HCT116 (cell line): Measurements from ENCODE around the gene LYPD8. TPM values are rescaled to one million over a fixed set of nuclear protein-coding genes. Genes with fewer than 3 reads are reported as not detected.

ENCODE experiments used
- ATAC-seq: fragments of 200-7000 bp; cut with Tn5 transposase; 2 replicates; pipeline ENCODE4 v1.9.1; 2020; ENCODE audit warnings: mild to moderate bottlenecking, moderate library complexity
- BruUV-seq: library from RNA; stranded (reverse); fragments of 400-500 nt; replicated peaks from 2 replicates; lab custom pipeline; 2021; lab: Mats Ljungman, UMichigan
- CTCF ChIA-PET: fragments of 300-600 bp; sonication (Branson Sonifier 250); formaldehyde crosslinking; loops from one replicate; lab custom pipeline; 2021; ENCODE audit warnings: antibody characterized with exemption; lab: Charles Lee
- POLR2A ChIA-PET: fragments of 300-600, 350-600 bp; sonication (Branson Sonifier 250); formaldehyde crosslinking; loops from one replicate; lab custom pipeline; 2021; ENCODE audit warnings: antibody characterized with exemption; lab: Charles Lee
- RAD21 ChIA-PET, 2 experiments: fragments of 300-600 bp; sonication (Branson Sonifier 250); formaldehyde crosslinking; loops; one replicate each; lab custom pipeline; 2023; ENCODE audit warnings: low total read pairs in 2 of 2; ENCODE audit not compliant: uncharacterized antibody in 2 of 2, unreplicated experiment in 2 of 2, low non-redundant PET in 1 of 2; lab: Charles Lee
- DNase-seq: peaks from one replicate; pipeline ENCODE4 v3.0.0-alpha.2; 2010; ENCODE audit warnings: low read depth, low spot score
- H2AFZ ChIP-seq: fragments of 200-600 bp; shearing (Covaris generic), sonication (generic); 2 replicates; pipeline ENCODE4 v1.6.1; 2017; ENCODE audit warnings: low read depth, mixed run types, mixed read lengths, antibody characterized with exemption, low read length; ENCODE audit not compliant: poor library complexity, severe bottlenecking
- H3K27ac ChIP-seq: 2 replicates; pipeline ENCODE4 v1.5.1; 2012; ENCODE audit warnings: low read depth, low read length
- H3K27me3 ChIP-seq: fragments of 200-600 bp; sonication (generic); 2 replicates; pipeline ENCODE4 v1.6.1; 2016; ENCODE audit warnings: mixed run types, low read length, mixed read lengths; ENCODE audit not compliant: insufficient read depth
- H3K36me3 ChIP-seq, 2 experiments: fragments of 200-500 bp in 1 of 2; fragments of 200-600 bp in 1 of 2; sonication (Bioruptor generic) in 1 of 2; sonication (generic) in 1 of 2; 2 replicates each; pipeline versions ENCODE4 v1.5.1 to v1.6.1; 2014 to 2016; ENCODE audit warnings: low read length in 2 of 2, inconsistent platforms in 1 of 2, mixed read lengths in 1 of 2, mixed run types in 1 of 2; ENCODE audit not compliant: insufficient read depth in 2 of 2, control insufficient read depth in 1 of 2
- H3K4me1 ChIP-seq, 2 experiments: fragments of 200-600 bp in 1 of 2; sonication (generic) in 1 of 2; 2 replicates each; pipeline versions ENCODE4 v1.5.1 to v1.6.1; 2012 to 2017; ENCODE audit warnings: low read length in 2 of 2, inconsistent platforms in 1 of 2, mild to moderate bottlenecking in 1 of 2, mixed read lengths in 1 of 2, mixed run types in 1 of 2, moderate library complexity in 1 of 2; ENCODE audit not compliant: insufficient read depth in 2 of 2, control insufficient read depth in 1 of 2
- H3K4me2 ChIP-seq: fragments of 200-600 bp; sonication (generic); 2 replicates; pipeline ENCODE4 v1.6.1; 2017; ENCODE audit warnings: mixed run types, low read length, mixed read lengths
- H3K4me3 ChIP-seq, 2 experiments: fragments of 200-600 bp in 1 of 2; sonication (generic) in 1 of 2; replicated peaks in 1 of 2; 2 replicates each; pipeline ENCODE4 v1.5.1; 2011 to 2016; ENCODE audit warnings: low read length in 2 of 2, control low read depth in 1 of 2, low read depth in 1 of 2, mild to moderate bottlenecking in 1 of 2, mixed read lengths in 1 of 2, mixed run types in 1 of 2
- H3K79me2 ChIP-seq: fragments of 200-600 bp; sonication (generic); 2 replicates; pipeline ENCODE4 v1.6.1; 2017; ENCODE audit warnings: mild to moderate bottlenecking, mixed run types, low read length, moderate library complexity, mixed read lengths; ENCODE audit not compliant: insufficient read depth
- H3K9ac ChIP-seq: fragments of 200-600 bp; sonication (generic); 2 replicates; pipeline ENCODE4 v1.6.1; 2016; ENCODE audit warnings: low read length, mixed read lengths
- H3K9me2 ChIP-seq: fragments of 200-600 bp; sonication (generic), shearing (Covaris generic); 2 replicates; pipeline ENCODE4 v1.6.1; 2017; ENCODE audit warnings: mixed run types, mild to moderate bottlenecking, moderate library complexity; ENCODE audit not compliant: insufficient read depth
- H3K9me3 ChIP-seq, 2 experiments: fragments of 200-500 bp in 1 of 2; fragments of 200-600 bp in 1 of 2; sonication (Bioruptor generic) in 1 of 2; sonication (generic) in 1 of 2; 2 replicates each; pipeline ENCODE4 v1.6.1; 2014 to 2017; ENCODE audit warnings: low read length in 2 of 2, mixed read lengths in 2 of 2, inconsistent platforms in 1 of 2, low read depth in 1 of 2, mild to moderate bottlenecking in 1 of 2, mixed run types in 1 of 2, moderate library complexity in 1 of 2; ENCODE audit not compliant: control insufficient read depth in 1 of 2, insufficient read depth in 1 of 2
- H4K20me1 ChIP-seq: fragments of 200-600 bp; sonication (generic), shearing (Covaris generic); 2 replicates; pipeline ENCODE4 v1.6.1; 2017; ENCODE audit warnings: mixed run types, mild to moderate bottlenecking, moderate library complexity; ENCODE audit not compliant: insufficient read depth
- ATF3 ChIP-seq: IDR thresholded peaks from 2 replicates; pipeline ENCODE4 v1.6.1; 2012
- CBX3 ChIP-seq: IDR thresholded peaks from 2 replicates; pipeline ENCODE4 v1.6.1; 2012; ENCODE audit warnings: low read depth
- EGR1 ChIP-seq: IDR thresholded peaks from 2 replicates; pipeline ENCODE4 v1.6.1; 2012; ENCODE audit warnings: low read depth
- ELF1 ChIP-seq: IDR thresholded peaks from 2 replicates; pipeline ENCODE4 v1.6.1; 2012; ENCODE audit warnings: low read depth, borderline replicate concordance
- EZH2 ChIP-seq: fragments of 200-600 bp; sonication (generic); IDR thresholded peaks from 2 replicates; pipeline ENCODE4 v1.6.1; 2017; ENCODE audit warnings: antibody characterized with exemption, mixed run types
- EZH2phosphoT487 ChIP-seq: fragments of 200-600 bp; IDR thresholded peaks from 2 replicates; pipeline ENCODE4 v1.6.1; 2018; ENCODE audit warnings: antibody characterized with exemption, borderline replicate concordance
- FOSL1 ChIP-seq: IDR thresholded peaks from 2 replicates; pipeline ENCODE4 v1.6.1; 2012; ENCODE audit warnings: low read depth
- POLR2A ChIP-seq: IDR thresholded peaks from 2 replicates; pipeline ENCODE4 v1.7.0; 2011; ENCODE audit warnings: borderline replicate concordance; ENCODE audit not compliant: insufficient read depth, insufficient read length; ENCODE audit errors: extremely low read depth
- RAD21 ChIP-seq: IDR thresholded peaks from 2 replicates; pipeline ENCODE4 v1.6.1; 2012; ENCODE audit warnings: low read depth, mild to moderate bottlenecking
- SIN3A ChIP-seq: IDR thresholded peaks from 2 replicates; pipeline ENCODE4 v1.6.1; 2012; ENCODE audit warnings: low read depth
- SP1 ChIP-seq: IDR thresholded peaks from 2 replicates; pipeline ENCODE4 v1.6.1; 2012; ENCODE audit warnings: low read depth
- SRF ChIP-seq: IDR thresholded peaks from 2 replicates; pipeline ENCODE4 v1.6.1; 2012; ENCODE audit warnings: low read depth
- TCF7L2 ChIP-seq: IDR thresholded peaks from 2 replicates; pipeline ENCODE4 v1.7.0; 2011; ENCODE audit warnings: borderline replicate concordance, inconsistent platforms; ENCODE audit not compliant: insufficient read depth, insufficient read length; ENCODE audit errors: extremely low read depth
- ZNF274 ChIP-seq: fragments of 200-500 bp; sonication (Bioruptor generic); IDR thresholded peaks from 2 replicates; pipeline ENCODE4 v1.6.1; 2014; ENCODE audit warnings: mild to moderate bottlenecking, low read depth, low read length, inconsistent platforms
- intact Hi-C: fragments of 100-400 bp; cut with micrococcal nuclease; formaldehyde crosslinking; loops from 2 replicates; pipeline ENCODE4 v1.10.0; 2022
- total RNA-seq: library from RNA; stranded (reverse); gene quantifications from one replicate; pipeline ENCODE4 v1.2.1, GENCODE V29; 2021; ENCODE audit not compliant: unreplicated experiment
- TF ChIP-seq, protein P1 (sequence below): IDR thresholded peaks from 2 replicates; pipeline ENCODE4 v1.6.1; 2012
- TF ChIP-seq, protein P2 (sequence below), 3 experiments: fragments of 200-600 bp in 1 of 3; sonication (generic) in 1 of 3; IDR thresholded peaks in 2 of 3; conservative IDR thresholded peaks in 1 of 3; 2 replicates each; pipeline ENCODE4 v1.5.1; 2012 to 2017; ENCODE audit warnings: low read depth in 2 of 3, low read length in 2 of 3, antibody characterized with exemption in 1 of 3, borderline replicate concordance in 1 of 3, control low read depth in 1 of 3, mild to moderate bottlenecking in 1 of 3, mixed read lengths in 1 of 3, mixed run types in 1 of 3, moderate library complexity in 1 of 3; ENCODE audit not compliant: insufficient read depth in 1 of 3

LYPD8 gene
- total RNA-seq, 1 experiment from 2014 or later, result not detected

- RAD21 ChIA-PET, result no interaction called here
- intact Hi-C loops, result no loop called here
- H3K9ac ChIP-seq, result no peak overlapping the region
Measured at GRCh38 chr1:248699099-248699498, 56.5 kb downstream of the LYPD8 start.

More at GRCh38 chr1:248699099-248699498, 56.5 kb downstream of the LYPD8 start:
- no peaks in the 10 kb centered on the region for H3K9me2 ChIP-seq
- POLR2A ChIA-PET, result no interaction called here
- no peaks in the 10 kb centered on the region for H3K27me3 ChIP-seq
- H3K36me3 ChIP-seq, result no peaks in the 10 kb centered on the region
- TF ChIP-seq EZH2phosphoT487 (no peak), EZH2 (no peak), SP1 (no peak), EGR1 (no peak), CBX3 (no peak), ATF3 (no peak), ZNF274 (no peak), SRF (no peak), ELF1 (no peak), POLR2A (no peak), RAD21 (no peak), TCF7L2 (no peak), SIN3A (no peak), FOSL1 (no peak)
- TF ChIP-seq, protein P1, sequence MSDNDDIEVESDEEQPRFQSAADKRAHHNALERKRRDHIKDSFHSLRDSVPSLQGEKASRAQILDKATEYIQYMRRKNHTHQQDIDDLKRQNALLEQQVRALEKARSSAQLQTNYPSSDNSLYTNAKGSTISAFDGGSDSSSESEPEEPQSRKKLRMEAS, result no peak
- TF ChIP-seq, protein P2, sequence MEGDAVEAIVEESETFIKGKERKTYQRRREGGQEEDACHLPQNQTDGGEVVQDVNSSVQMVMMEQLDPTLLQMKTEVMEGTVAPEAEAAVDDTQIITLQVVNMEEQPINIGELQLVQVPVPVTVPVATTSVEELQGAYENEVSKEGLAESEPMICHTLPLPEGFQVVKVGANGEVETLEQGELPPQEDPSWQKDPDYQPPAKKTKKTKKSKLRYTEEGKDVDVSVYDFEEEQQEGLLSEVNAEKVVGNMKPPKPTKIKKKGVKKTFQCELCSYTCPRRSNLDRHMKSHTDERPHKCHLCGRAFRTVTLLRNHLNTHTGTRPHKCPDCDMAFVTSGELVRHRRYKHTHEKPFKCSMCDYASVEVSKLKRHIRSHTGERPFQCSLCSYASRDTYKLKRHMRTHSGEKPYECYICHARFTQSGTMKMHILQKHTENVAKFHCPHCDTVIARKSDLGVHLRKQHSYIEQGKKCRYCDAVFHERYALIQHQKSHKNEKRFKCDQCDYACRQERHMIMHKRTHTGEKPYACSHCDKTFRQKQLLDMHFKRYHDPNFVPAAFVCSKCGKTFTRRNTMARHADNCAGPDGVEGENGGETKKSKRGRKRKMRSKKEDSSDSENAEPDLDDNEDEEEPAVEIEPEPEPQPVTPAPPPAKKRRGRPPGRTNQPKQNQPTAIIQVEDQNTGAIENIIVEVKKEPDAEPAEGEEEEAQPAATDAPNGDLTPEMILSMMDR (IDR thresholded peaks at IDR 0.05 in 2 of 3, conservative IDR thresholded peaks at IDR 0.05 in 1 of 3; ENCODE audit: borderline replicate concordance in 1 of 3, insufficient read depth in 1 of 3, low read depth in 2 of 3, low read length in 2 of 3), result no peak
- TF ChIP-seq, all 23 proteins: peak for 0
- H3K4me3 ChIP-seq, result no peak overlapping the region
- no TSS peak for BruUV-seq
- H3K4me1 ChIP-seq, result no peaks in the 10 kb centered on the region
- H3K27ac ChIP-seq, result no peak overlapping the region
- DNase-seq (no peak), ATAC-seq (no peak)
- no peaks in the 10 kb centered on the region for H4K20me1 ChIP-seq
- CTCF ChIA-PET, result no interaction called here
- H2AFZ ChIP-seq, result no peak overlapping the region
- H3K4me2 ChIP-seq, result no peak overlapping the region
- H3K9me3 ChIP-seq, result no peaks in the 10 kb centered on the region
- H3K79me2 ChIP-seq, result no peaks in the 10 kb centered on the region
